DOHH2 (cell line): ENCODE data around the gene RXRA.

Experiments used
- H3F3A ChIP-seq: fragments of 200-600 bp; sonication (generic), shearing (Covaris generic); 2 replicates; pipeline ENCODE4 v1.6.0; 2016; ENCODE audit warnings: antibody characterized with exemption, mild to moderate bottlenecking; ENCODE audit not compliant: control insufficient read depth, insufficient read depth
- H3K27ac ChIP-seq: fragments of 200-600 bp; sonication (generic); 2 replicates; pipeline ENCODE4 v1.5.1; 2014; ENCODE audit warnings: low read depth, mild to moderate bottlenecking, low read length, moderate library complexity
- H3K27me3 ChIP-seq: fragments of 200-600 bp; sonication (generic); 2 replicates; pipeline ENCODE4 v1.6.1; 2014; ENCODE audit warnings: mild to moderate bottlenecking, low read length, mixed read lengths; ENCODE audit not compliant: control insufficient read depth
- H3K36me3 ChIP-seq: fragments of 200-600 bp; sonication (generic); 2 replicates; pipeline ENCODE4 v1.6.1; 2014; ENCODE audit warnings: mild to moderate bottlenecking, low read length, moderate library complexity, mixed read lengths; ENCODE audit not compliant: control insufficient read depth
- H3K4me1 ChIP-seq: fragments of 200-600 bp; sonication (generic); 2 replicates; pipeline ENCODE4 v1.6.1; 2014; ENCODE audit warnings: mild to moderate bottlenecking, low read length, mixed read lengths; ENCODE audit not compliant: control insufficient read depth
- H3K4me2 ChIP-seq: fragments of 200-600 bp; sonication (generic); 2 replicates; pipeline ENCODE4 v1.6.0; 2014; ENCODE audit warnings: mild to moderate bottlenecking, low read length, moderate library complexity
- H3K4me3 ChIP-seq: fragments of 200-600 bp; sonication (generic); 2 replicates; pipeline ENCODE4 v1.5.1; 2014; ENCODE audit warnings: mild to moderate bottlenecking, low read length, mixed read lengths
- H3K79me2 ChIP-seq: fragments of 200-600 bp; sonication (generic); 2 replicates; pipeline ENCODE4 v1.6.1; 2014; ENCODE audit warnings: mild to moderate bottlenecking, low read length, mixed read lengths; ENCODE audit not compliant: control insufficient read depth
- H3K9me2 ChIP-seq: fragments of 200-600 bp; sonication (generic); replicated peaks from 2 replicates; pipeline ENCODE4 v1.6.1; 2014; ENCODE audit warnings: mild to moderate bottlenecking, low read length, mixed read lengths; ENCODE audit not compliant: control insufficient read depth
- H3K9me3 ChIP-seq: fragments of 200-600 bp; sonication (generic); 2 replicates; pipeline ENCODE4 v1.6.1; 2014; ENCODE audit warnings: antibody characterized with exemption, low read length, mixed read lengths; ENCODE audit not compliant: control insufficient read depth, insufficient read depth
- H4K20me1 ChIP-seq: fragments of 200-600 bp; sonication (generic); 2 replicates; pipeline ENCODE4 v1.6.0; 2014; ENCODE audit warnings: low read depth, mild to moderate bottlenecking, antibody characterized with exemption, low read length, moderate library complexity; ENCODE audit not compliant: control insufficient read depth, insufficient read depth
- CTCF ChIP-seq: fragments of 200-600 bp; sonication (generic); IDR thresholded peaks from one replicate; pipeline ENCODE4 v1.5.1; 2014; ENCODE audit warnings: antibody characterized with exemption, mild to moderate bottlenecking, low read depth, low read length; ENCODE audit not compliant: poor library complexity, severe bottlenecking
- EZH2phosphoT487 ChIP-seq: fragments of 200-600 bp; sonication (generic); IDR thresholded peaks from 2 replicates; pipeline ENCODE4 v1.6.1; 2017; ENCODE audit warnings: borderline replicate concordance, mild to moderate bottlenecking, antibody characterized with exemption, low read length, moderate library complexity, mixed read lengths

Gene RXRA

GRCh38 chr9:134440636-134441226, 114.5 kb downstream of the RXRA start:
- Histone ChIP-seq H3K27me3 (no peaks in the 10 kb centered on the region), H3K9me3 (no peaks in the 10 kb centered on the region), H3K4me2 (no peak overlapping the region), H3K4me1 (no peaks in the 10 kb centered on the region), H3K36me3 (no peaks in the 10 kb centered on the region), H4K20me1 (no peaks in the 10 kb centered on the region), H3F3A (no peaks in the 10 kb centered on the region), H3K4me3 (no peak overlapping the region), H3K9me2 (no peaks in the 10 kb centered on the region), H3K27ac (no peak overlapping the region), H3K79me2 (no peaks in the 10 kb centered on the region)
- TF ChIP-seq EZH2phosphoT487 = no peak
- no peak for TF ChIP-seq CTCF

GRCh38 chr9:134441227-134442084, 115.2 kb downstream of the RXRA start:
- H3K9me3 ChIP-seq = no peaks in the 10 kb centered on the region
- H3K27ac ChIP-seq = no peak overlapping the region
- no peaks in the 10 kb centered on the region for H3F3A ChIP-seq
- no peak overlapping the region for H3K4me3 ChIP-seq
- TF ChIP-seq CTCF (no peak), EZH2phosphoT487 (no peak)
- H3K79me2 ChIP-seq = no peaks in the 10 kb centered on the region
- H3K27me3 ChIP-seq = no peaks in the 10 kb centered on the region
- no peaks in the 10 kb centered on the region for H3K9me2 ChIP-seq
- H4K20me1 ChIP-seq = no peaks in the 10 kb centered on the region
- H3K36me3 ChIP-seq = no peaks in the 10 kb centered on the region
- H3K4me1 ChIP-seq = no peaks in the 10 kb centered on the region
- H3K4me2 ChIP-seq = no peak overlapping the region

DNA sequence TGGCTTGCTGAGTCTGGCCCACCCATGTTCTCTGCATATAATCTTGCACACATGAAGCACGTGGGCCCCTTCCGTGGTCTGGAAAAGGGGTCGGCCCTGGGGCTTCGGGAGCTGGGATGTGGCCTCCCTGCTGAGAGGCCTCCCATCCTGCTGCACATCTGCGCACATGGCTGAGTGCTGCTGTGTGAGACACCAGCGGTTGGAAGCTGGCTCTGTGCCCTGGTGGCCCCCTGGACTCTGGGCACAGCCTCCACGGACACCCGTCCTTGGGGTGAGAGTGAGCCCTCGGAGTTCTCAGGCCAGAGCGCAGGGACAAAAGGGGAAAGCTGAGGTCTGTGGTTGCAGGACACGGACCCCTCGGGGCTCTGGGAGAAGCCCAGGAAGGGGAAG, 115.8 kb downstream of the RXRA start:
- TF ChIP-seq EZH2phosphoT487 = no peak
- TF ChIP-seq CTCF = no peak
- H3K27ac ChIP-seq = no peak overlapping the region
- H3K79me2 ChIP-seq = no peaks in the 10 kb centered on the region
- no peak overlapping the region for H3K4me3 ChIP-seq
- H3K4me1 ChIP-seq = no peaks in the 10 kb centered on the region
- no peaks in the 10 kb centered on the region for H3K36me3 ChIP-seq
- no peaks in the 10 kb centered on the region for H4K20me1 ChIP-seq
- peaks cover 1% of the 10 kb centered on the region; the same call in 1 of the 2 replicates for H3K9me3 ChIP-seq
- H3K9me2 ChIP-seq = no peaks in the 10 kb centered on the region
- no peaks in the 10 kb centered on the region for H3F3A ChIP-seq
- no peaks in the 10 kb centered on the region for H3K27me3 ChIP-seq
- H3K4me2 ChIP-seq = no peak overlapping the region
